GM12892 (cell line): ENCODE data around the gene CNRIP1.

Source experiments
- DNase-seq: peaks from one replicate; pipeline ENCODE4 v3.0.0; 2011; ENCODE audit not compliant: insufficient read length
- FAIRE-seq: peaks from 2 replicates; lab custom pipeline; 2011; peaks lifted over from hg19 to GRCh38; lab: Jason Lieb, UNC
- POLR2A ChIP-seq: IDR thresholded peaks from 2 replicates; pipeline ENCODE4 v1.6.1; 2011; ENCODE audit warnings: low read depth, low read length, control low read depth
- POLR2AphosphoS5 ChIP-seq: IDR thresholded peaks from 2 replicates; pipeline ENCODE4 v1.6.1; 2011; ENCODE audit warnings: low read depth, low read length, control low read depth
- TAF1 ChIP-seq: IDR thresholded peaks from 2 replicates; pipeline ENCODE4 v1.6.1; 2011; ENCODE audit warnings: low read depth, mild to moderate bottlenecking, control low read depth, low read length, borderline replicate concordance

Gene CNRIP1

GRCh38 chr2:68303033-68303901, 16.5 kb downstream of the CNRIP1 start:
- no peak for FAIRE-seq
- no peak for DNase-seq
- no peak for TF ChIP-seq POLR2AphosphoS5
- TF ChIP-seq POLR2A, result no peak
- TF ChIP-seq TAF1, result no peak

- no peak for FAIRE-seq
These were observed 17.4 kb downstream of the CNRIP1 start for GRCh38 chr2:68302281-68302875.

GRCh38 chr2:68295516-68295915, 24.2 kb downstream of the CNRIP1 start:
- DNase-seq (no peak), FAIRE-seq (peak; percentile 33)
- TF ChIP-seq TAF1, result no peak
- no peak for TF ChIP-seq POLR2A
- TF ChIP-seq POLR2AphosphoS5, result no peak

More at GRCh38 chr2:68302281-68302875, 17.4 kb downstream of the CNRIP1 start:
- DNase-seq, result no peak
- TF ChIP-seq POLR2A (no peak), TAF1 (no peak), POLR2AphosphoS5 (no peak)

- DNase-seq, result no peak
- TF ChIP-seq POLR2AphosphoS5 (no peak), TAF1 (no peak), POLR2A (no peak)
- peak; percentile 42 for FAIRE-seq
These were observed 24.8 kb downstream of the CNRIP1 start for GRCh38 chr2:68294913-68295312.

- DNase-seq (no peak), FAIRE-seq (no peak)
- no peak for TF ChIP-seq TAF1
- no peak for TF ChIP-seq POLR2A
- no peak for TF ChIP-seq POLR2AphosphoS5
These were observed 25.6 kb downstream of the CNRIP1 start for GRCh38 chr2:68294187-68294586.

GRCh38 chr2:68293755-68294154, 26.0 kb downstream of the CNRIP1 start:
- FAIRE-seq (no peak), DNase-seq (no peak)
- TF ChIP-seq TAF1 (no peak), POLR2A (no peak), POLR2AphosphoS5 (no peak)

- DNase-seq, result no peak
- no peak for TF ChIP-seq POLR2A
- no peak for TF ChIP-seq POLR2AphosphoS5
- no peak for TF ChIP-seq TAF1
- FAIRE-seq, result no peak
These were observed 26.7 kb downstream of the CNRIP1 start for GRCh38 chr2:68293024-68293423.

GRCh38 chr2:68292108-68292710, 27.5 kb downstream of the CNRIP1 start:
- DNase-seq (no peak), FAIRE-seq (peak; percentile 85)
- TF ChIP-seq POLR2A, result no peak
- TF ChIP-seq TAF1, result no peak
- no peak for TF ChIP-seq POLR2AphosphoS5

GRCh38 chr2:68291314-68291713, 28.4 kb downstream of the CNRIP1 start:
- no peak for TF ChIP-seq POLR2AphosphoS5
- no peak for TF ChIP-seq POLR2A
- TF ChIP-seq TAF1, result no peak
- no peak for DNase-seq
- FAIRE-seq, result no peak

- no peak for TF ChIP-seq POLR2AphosphoS5
- TF ChIP-seq POLR2A, result no peak
- TF ChIP-seq TAF1, result no peak
- no peak for DNase-seq
- peak; percentile 24 for FAIRE-seq
These were observed 28.8 kb downstream of the CNRIP1 start for GRCh38 chr2:68290901-68291300.

- FAIRE-seq, result no peak
- DNase-seq, result no peak
- TF ChIP-seq POLR2AphosphoS5 (no peak), POLR2A (no peak), TAF1 (no peak)
These were observed 31.9 kb downstream of the CNRIP1 start for GRCh38 chr2:68287580-68288441.
